GM13977 (cell line): Measurements from ENCODE around the gene CNN1.
"Not testable (repeated sequence)": the region's sequence is repeated elsewhere in the genome, so short reads cannot be mapped to it uniquely, and the experiment has no call there.

ENCODE experiments used
- DNase-seq: peaks from one replicate; pipeline ENCODE4 v3.0.0; 2012; ENCODE audit warnings: low spot score
- in situ Hi-C: fragments of 300-500 bp; cut with MboI; formaldehyde crosslinking; loops from one replicate; pipeline ENCODE4 v1.12.0; 2022; ENCODE audit warnings: low sequenced_read_pairs, low pct_unique_long_range_greater_than_20kb, mixed read lengths, inconsistent platforms; ENCODE audit not compliant: unreplicated experiment
- TF ChIP-seq, protein P1 (sequence below): IDR thresholded peaks from 2 replicates; pipeline ENCODE4 v1.5.1; 2012; ENCODE audit warnings: mild to moderate bottlenecking, control low read depth; ENCODE audit not compliant: insufficient read depth; ENCODE audit errors: extremely low read depth, missing control alignments

CNN1 gene

DNA sequence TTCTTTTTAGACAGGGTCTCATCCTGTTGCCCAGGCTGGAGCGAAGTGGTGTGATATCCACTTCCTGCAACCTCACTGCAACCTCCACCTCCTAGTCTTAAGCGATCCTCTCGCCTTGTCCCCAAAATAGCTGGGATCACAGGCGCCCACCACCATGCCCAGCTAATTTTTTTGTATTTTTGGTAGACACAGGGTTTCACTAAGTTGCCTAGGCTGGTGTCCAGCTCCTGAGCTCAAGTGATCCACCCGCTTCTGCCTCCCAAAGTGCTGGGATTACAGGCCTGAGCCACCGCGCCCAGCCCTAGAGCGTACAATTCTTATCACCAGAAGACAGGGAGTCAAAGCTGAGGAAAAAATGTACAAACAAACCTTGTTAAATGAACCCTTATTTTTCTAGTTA lies 24.9 kb downstream of the CNN1 start:
- DNase-seq, result no peak
- in situ Hi-C loops, result no loop called here
- TF ChIP-seq, protein P1, sequence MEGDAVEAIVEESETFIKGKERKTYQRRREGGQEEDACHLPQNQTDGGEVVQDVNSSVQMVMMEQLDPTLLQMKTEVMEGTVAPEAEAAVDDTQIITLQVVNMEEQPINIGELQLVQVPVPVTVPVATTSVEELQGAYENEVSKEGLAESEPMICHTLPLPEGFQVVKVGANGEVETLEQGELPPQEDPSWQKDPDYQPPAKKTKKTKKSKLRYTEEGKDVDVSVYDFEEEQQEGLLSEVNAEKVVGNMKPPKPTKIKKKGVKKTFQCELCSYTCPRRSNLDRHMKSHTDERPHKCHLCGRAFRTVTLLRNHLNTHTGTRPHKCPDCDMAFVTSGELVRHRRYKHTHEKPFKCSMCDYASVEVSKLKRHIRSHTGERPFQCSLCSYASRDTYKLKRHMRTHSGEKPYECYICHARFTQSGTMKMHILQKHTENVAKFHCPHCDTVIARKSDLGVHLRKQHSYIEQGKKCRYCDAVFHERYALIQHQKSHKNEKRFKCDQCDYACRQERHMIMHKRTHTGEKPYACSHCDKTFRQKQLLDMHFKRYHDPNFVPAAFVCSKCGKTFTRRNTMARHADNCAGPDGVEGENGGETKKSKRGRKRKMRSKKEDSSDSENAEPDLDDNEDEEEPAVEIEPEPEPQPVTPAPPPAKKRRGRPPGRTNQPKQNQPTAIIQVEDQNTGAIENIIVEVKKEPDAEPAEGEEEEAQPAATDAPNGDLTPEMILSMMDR, result no peak

DNA sequence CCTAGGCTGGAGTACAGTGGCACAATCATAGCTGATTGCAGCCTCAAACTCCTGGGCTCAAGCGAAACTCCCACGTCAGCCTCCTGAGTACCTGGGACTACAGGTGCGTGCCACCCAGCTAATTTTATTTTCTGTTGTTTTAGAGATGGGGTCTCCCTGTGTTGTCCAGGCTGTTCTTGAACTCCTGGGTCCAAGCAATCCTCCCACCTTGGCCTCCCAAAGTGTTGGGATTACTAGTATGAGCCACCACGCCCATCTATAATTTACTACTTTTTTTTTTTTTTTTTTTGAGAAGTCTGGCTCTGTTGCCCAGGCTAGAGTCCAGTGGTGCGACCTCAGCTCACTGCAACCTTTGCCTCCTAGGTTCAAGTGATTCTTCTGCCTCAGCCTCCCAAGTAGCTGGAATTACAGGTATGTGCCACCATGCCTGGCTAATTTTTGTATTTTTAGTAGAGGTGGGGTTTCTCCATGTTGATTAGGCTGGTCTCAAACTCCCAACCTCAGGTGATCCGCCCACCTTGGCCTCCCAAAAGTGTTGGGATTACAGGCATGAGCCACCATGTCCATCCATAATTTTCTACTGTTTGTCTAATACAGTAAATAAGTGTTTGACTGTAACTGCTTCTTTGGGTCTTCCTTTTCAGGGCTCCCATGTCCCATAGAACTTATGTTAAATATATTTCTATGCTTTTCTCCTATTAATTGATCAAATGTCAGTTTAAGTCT lies 25.6 kb downstream of the CNN1 start:
- in situ Hi-C loops, DNase-seq: not testable (repeated sequence)

DNA sequence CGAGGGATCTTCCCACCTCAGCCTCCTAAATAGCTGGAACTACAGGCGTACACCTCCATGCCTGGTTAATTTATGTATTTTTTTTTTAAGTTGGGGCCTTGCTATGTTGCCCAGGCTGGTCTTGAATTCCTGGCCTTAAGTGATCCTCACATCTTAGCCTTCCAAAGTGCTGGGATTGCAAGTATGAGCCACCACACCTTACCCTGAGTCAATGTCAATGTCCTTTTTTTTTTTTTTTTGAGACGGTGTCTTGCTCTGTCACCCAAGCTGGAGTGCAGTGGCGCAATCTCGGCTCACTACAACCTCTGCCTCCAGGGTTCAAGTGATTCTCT lies 27.0 kb downstream of the CNN1 start:
- DNase-seq, in situ Hi-C loops: not testable (repeated sequence)

DNA sequence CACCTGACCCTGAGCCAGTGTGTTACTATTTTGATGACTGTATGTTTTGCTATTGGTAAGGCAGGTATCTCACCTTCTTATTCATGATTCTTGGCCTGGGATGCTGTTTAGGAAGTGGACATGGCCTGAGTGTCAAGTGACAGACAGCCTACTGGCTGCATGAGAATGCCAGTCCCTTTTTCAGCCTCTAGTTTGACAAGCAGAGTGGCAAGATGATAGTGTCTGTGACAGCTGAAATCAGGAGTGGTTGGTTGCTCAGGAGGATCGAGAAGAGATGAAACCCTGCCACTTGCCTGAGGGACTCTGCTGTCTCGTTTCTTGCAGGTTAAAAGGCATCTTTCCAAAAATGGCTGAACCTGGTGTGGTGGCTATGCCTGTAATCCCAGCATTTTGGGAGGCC lies 27.5 kb downstream of the CNN1 start:
- in situ Hi-C loops, result no loop called here
- TF ChIP-seq, protein P1, result no peak
- no peak for DNase-seq

DNA sequence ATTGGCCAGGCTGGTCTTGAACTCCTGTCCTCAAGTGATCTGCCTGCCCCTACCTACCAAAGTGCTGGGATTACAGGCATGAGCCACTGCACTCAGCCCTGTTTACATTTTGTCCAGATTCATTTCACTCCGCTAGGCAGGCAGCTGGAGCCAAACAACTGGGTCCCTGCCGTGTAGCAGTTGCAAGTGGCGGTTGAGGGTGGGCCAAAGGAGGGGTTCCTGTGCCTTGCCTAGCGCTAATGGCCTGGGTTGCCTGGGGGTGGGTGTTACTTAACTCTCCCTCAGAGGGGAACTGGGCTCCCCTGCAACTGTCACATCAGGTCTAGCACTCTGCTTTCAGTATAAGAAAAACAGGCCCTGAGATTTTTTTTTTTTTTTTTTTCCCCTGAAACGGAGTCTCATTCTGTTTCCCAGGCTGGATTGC lies 31.4 kb downstream of the CNN1 start:
- TF ChIP-seq, protein P1, result no peak
- DNase-seq, result no peak
- in situ Hi-C loops, result no loop called here

DNA sequence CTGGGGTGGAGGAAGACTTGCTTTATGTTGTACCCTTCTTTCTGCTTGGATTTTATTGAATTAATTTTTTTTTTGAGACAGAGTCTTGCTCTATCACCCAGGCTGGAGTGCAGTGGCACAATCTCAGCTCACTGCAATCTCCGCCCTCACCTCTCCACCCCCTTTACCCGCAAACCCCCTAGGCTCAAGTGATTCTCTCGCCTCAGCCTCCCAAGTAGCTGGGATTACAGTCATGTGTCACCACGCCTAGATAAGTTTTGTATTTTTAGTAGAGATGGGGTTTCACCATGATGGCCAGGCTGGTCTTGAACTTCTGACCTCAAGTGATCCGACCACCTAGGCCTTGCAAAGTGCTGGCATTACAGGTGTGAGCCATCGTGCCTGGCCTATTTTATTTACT lies 34.7 kb downstream of the CNN1 start:
- in situ Hi-C loops, DNase-seq: not testable (repeated sequence)

DNA sequence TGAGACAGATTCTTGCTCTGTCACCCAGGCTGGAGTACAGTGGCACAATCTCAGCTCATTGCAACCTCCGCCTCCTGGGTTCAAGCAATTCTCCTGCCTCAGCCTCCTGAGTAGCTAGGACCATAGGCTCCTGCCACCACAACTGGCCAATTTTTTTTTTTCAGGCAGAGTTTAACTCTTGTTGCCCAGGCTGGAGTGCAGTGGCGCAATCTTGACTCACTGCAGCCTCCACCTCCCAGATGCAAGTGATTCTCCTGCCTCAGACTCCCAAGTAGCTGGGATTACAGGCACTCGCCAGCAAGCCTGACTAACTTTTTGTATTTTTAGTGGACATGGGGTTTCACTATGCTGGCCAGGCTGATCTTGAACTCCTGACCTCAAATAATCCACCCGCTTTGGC lies 35.1 kb downstream of the CNN1 start:
- in situ Hi-C loops, DNase-seq: not testable (repeated sequence)

DNA sequence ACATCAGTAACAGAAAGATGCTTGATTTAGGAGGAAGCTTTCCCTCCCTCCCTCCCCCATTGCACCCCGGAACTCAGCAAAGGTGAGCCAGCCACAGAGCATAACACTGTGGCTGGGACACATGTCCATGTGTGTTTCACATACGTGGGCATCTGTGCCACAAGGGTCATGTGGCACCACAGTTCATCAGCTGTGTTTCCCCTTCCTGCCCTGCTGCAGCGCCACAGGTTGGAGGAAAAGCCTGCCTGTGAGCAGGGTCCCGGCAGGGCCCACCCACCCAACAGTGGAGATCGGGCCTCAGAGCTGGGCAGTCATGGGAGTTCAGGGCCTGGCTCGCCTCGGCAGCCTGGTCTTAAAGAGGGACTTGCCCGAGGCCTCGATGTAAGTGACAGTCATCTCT lies 36.0 kb downstream of the CNN1 start:
- no peak for DNase-seq
- TF ChIP-seq, protein P1, result no peak
- in situ Hi-C loops, result no loop called here

DNA sequence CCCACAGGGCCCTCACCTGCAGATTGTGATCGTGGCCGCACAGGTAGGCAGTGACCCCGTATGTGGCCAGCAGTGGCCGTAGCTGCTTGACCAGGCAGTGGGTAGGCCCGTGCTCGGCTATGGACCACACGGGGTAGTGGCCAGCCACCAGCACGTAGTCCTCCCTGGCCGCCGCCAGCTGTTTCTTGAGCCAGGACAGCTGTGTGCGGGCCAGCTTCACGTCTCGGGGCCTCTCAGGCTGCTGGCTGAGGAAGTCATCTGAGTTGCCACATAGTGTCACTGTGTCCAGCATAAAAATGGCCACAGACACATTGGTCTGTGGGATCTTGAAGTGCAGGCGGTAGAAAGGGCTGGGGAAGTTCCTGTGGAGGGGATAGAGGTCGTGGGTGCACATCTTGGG lies 37.6 kb downstream of the CNN1 start:
- DNase-seq, result no peak
- TF ChIP-seq, protein P1, result no peak
- in situ Hi-C loops, result no loop called here
